ENCODE data around the gene TREH.
"Not testable (repeated sequence)": the region's sequence is repeated elsewhere in the genome, so short reads cannot be mapped to it uniquely, and the experiment has no call there.

TREH gene, protein sequence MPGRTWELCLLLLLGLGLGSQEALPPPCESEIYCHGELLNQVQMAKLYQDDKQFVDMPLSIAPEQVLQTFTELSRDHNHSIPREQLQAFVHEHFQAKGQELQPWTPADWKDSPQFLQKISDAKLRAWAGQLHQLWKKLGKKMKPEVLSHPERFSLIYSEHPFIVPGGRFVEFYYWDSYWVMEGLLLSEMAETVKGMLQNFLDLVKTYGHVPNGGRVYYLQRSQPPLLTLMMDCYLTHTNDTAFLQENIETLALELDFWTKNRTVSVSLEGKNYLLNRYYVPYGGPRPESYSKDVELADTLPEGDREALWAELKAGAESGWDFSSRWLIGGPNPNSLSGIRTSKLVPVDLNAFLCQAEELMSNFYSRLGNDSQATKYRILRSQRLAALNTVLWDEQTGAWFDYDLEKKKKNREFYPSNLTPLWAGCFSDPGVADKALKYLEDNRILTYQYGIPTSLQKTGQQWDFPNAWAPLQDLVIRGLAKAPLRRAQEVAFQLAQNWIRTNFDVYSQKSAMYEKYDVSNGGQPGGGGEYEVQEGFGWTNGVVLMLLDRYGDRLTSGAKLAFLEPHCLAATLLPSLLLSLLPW

DNA sequence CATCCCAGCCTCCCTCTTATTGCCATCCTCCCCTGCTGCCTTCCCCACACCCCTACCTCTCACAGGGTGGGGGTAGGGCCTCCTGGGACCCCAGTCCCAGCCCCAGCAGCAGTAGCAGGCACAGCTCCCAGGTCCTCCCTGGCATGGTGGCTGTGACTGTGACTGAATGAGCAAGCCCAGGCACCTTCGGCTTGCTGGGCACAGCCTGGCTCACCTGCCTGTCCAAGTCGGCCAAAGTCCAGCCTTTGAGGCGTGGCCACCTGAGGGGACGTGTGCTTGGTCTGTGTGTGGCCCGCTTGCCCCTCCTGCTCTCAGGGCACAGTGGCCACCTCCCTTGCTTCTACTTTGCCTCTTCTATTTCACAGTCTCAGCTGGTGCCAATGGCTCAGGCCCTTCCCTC, at the start of gene TREH:
TREH (minus strand) TSS at position 168 of the 400 bp plus-strand sequence; CDS start at position 145, 23 bp downstream.
- FAIRE-seq = no peak
- DNase-seq (ENCODE audit: insufficient read length, low spot score) = no peak

DNA sequence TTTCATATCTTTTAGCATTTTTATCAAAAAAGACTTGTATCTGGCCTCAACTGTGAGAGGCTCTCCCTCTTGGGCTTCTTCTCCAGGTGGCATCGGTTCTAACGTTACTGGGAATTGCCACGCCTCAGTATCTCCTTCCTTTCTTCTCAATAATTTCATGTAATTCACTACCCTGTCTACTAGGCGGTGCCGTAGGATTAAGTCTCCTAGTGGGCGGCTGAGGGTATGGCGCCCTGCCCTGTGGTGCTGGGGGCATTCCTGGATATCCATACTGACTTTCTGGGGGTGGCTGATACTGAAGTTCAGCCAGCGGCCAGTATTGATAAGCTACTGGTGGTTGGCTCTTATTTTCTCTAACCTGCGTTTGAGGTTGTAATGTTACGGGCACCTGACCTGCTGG, 48.7 kb upstream of the TREH start:
- not testable (repeated sequence) for FAIRE-seq

DNA sequence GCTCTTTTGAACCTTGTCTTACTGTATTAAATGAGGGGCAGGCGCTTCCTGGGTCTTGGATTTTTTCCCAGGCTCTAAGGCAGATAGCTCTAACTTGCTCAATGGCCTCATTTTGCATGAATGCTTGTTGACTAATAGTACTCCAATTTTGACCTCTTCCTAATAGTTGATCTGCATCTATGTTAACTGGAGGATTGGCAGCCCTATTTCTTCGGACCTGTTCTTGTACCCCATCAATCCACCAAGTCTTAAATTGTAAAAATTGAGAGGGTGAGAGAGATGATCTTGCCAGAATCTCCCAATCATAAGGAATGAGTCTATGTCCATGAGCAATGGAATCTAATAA, 48.2 kb upstream of the TREH start:
- not testable (repeated sequence) for FAIRE-seq; DNase-seq (ENCODE audit: insufficient read length, low spot score)

More for the DNA sequence above, 48.7 kb upstream of the TREH start:
- DNase-seq (ENCODE audit: insufficient read length, low spot score) = not testable (repeated sequence)

DNA sequence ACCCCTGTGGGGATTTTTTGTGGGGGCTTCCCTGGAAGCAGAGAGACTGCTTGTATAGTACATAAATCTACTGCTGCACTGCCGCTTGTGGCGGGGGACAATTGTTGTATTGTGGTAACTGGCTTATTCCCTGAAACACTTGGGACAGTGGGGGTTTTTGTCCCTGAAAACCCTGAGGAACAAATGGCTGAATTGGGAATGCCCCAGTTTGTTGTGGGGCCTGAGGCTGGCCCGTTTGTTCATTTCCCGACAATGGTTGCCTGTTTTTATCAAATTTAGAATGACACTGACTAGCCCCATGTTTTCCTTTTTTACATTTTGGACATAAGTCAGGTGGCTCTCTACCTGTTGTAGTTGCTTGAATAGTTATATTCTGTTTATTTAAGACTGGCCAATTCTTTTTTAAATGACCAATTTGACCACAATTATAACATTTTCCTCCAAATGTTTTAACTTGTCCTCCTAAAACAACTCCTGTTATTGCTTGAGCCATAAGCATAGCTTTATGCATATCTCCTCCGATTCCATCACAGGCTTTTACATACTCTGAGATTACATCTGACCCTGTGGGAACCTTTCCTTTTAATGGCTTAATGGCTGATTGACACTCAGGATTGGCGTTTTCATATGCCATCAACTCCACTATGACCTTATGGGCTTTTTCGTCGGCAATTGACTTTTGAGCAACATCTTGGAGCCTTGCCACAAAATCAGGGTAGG, 47.7 kb upstream of the TREH start:
- DNase-seq (ENCODE audit: insufficient read length, low spot score); FAIRE-seq: not testable (repeated sequence)

DNA sequence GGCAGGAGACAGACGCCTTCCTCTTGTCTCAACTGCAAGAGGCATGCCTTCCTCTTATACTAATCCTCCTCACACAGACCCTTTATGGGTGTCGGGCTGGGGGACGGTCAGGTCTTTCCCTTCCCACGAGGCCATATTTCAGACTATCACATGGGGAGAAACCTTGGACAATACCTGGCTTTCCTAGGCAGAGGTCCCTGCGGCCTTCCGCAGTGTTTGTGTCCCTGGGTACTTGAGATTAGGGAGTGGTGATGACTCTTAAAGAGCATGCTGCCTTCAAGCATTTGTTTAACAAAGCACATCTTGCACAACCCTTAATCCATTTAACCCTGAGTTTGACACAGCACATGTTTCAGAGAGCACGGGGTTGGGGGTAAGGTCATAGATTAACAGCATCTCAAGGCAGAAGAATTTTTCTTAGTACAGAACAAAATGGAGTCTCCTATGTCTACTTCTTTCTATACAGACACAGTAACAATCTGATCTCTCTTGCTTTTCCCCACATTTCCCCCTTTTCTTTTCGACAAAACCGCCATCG, 42.1 kb upstream of the TREH start:
- not testable (repeated sequence) for FAIRE-seq

DNA sequence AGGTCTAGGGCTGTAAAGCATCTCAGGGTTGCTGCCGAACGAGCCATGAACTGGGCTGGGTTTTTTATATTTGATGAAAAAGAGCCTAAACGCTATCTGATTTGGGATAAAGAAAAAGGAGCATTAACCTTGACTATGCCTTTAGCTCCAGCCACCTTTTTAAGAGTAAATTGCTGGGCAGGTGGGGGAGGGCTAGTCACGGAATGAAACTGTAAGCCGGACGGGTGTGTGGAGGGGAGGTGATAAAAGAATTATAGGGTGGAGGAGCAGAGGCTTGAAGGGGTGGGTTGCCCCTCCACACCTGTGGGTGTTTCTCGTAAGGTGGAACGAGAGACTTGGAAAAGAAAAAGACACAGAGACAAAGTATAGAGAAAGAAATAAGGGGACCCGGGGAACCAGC, 41.3 kb upstream of the TREH start:
- DNase-seq (ENCODE audit: insufficient read length, low spot score); FAIRE-seq: not testable (repeated sequence)

More for the DNA sequence above, 42.1 kb upstream of the TREH start:
- DNase-seq (ENCODE audit: insufficient read length, low spot score) = not testable (repeated sequence)

DNA sequence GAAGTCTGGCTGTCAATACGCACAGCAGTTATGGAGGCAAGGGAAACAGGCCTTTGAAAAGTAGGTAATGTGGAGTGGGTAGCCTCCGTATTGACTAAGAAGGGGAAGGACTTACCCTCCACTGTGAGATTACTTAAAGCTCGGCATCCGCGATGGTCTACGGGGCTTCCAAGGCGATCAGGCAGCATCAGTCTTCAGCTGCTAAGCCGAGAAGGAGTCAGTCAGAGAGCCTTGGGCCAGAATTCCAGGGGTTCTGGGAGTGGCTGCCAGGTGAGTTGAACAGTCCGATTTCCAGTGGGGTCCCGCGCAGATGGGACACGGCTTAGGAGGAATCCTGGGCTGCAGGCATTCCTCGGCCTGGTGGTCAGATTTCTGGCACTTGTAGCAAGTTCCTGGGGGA, 40.6 kb upstream of the TREH start:
- FAIRE-seq; DNase-seq (ENCODE audit: insufficient read length, low spot score): not testable (repeated sequence)

DNA sequence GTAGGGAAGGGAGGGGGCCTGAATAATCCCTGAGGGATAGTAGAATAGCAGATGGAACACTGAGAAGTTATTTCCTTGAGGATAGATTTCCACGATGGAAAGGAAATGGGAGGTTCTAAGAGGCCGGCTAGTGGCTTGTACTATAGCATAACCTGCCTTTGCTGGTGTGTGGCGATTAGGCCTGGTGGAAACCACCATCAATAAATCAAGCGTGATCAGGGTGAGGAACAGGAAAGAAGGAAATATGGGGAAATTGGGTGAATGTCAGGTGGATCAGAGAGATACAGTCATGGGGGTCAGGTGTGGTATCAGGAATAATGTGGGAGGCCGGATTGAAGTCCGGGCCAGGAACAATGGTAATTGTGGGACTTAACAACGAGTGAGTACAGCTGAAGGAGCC, 39.1 kb upstream of the TREH start:
- not testable (repeated sequence) for DNase-seq (ENCODE audit: insufficient read length, low spot score); FAIRE-seq

DNA sequence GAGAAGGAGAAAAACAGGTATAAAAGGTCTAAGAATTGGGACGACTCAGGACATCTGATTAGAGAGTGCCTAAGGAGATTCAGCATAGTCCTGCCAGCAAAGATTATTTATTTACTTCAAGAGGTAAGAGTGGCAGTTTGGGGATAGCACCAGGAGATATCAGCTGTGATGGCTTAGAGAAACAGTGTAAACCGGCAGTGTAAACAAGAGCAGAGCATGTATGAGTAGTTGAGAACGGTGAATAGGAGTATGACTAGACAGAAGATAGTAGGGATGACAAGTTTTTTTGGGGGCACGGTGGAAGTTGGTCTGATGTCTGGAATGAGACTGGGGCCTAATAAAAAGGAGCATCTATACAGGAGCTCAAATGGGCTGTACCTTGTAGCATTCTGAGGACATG, 38.3 kb upstream of the TREH start:
- DNase-seq (ENCODE audit: insufficient read length, low spot score); FAIRE-seq: not testable (repeated sequence)

DNA sequence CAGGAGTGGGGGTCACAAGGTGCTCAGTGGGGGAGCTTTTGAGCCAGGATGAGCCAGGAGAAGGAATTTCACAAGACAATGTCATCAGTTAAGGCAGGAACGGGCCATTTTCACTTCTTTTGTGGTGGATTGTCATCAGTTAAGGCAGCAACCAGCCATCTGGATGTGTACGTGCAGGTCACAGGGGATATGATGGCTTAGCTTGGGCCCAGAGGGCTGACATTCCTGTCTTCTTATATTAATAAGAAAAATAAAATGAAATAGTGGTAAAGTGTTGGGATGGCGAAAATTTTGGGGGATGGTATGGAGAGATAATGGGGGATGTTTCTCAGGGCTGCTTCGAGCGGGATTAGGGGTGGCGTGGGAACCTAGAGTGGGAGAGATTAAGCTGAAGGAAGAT, 37.8 kb upstream of the TREH start:
- not testable (repeated sequence) for DNase-seq (ENCODE audit: insufficient read length, low spot score); FAIRE-seq

DNA sequence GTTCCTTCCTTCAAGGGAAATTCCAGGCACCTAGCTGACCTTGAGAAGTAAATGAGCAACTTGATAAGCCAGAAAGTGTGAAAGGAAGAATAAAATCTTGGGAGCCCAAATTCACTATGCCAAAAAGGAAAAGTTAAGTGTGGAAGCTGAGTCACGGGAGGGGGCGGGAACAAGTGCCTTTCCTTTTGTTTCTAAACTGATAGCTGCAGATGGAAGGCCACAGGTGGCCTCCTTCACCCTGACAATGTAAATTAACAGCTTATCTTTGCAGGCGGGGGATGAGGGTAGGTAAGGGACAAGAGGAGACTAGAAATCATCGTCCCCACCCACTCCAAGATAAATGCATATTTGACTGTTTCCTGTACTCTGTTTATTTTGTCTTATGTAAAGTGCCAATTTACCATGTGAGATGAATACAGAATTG, 36.4 kb upstream of the TREH start:
- DNase-seq (ENCODE audit: insufficient read length, low spot score) (no peak), FAIRE-seq (no peak)

DNA sequence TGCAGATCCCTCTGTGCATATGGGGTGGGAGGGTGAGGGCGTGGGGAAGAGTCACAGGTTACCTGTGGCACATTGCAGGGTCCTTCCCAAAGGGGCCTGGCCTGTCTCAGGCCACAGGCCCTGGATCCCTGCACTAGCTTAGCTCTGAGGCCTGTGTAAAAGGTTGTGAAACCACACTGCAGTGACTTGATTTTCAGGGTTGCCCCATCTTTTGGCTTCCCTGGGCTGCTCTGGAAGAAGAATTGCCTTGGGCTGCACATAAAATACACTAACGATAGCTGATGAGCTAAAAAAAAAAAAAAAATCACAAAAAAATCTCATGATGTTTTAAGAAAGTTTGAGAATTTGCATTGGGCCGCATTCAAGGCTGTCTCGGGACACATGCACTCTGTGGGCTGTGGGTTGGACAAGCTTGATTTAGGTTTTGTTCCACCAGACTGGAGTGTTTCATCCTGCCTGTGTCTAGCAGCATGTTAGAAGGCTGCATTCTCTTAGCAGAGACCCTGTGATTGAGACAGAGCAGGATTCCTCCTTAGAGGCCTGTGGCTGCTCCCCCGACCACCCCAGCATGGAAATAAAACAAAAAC, 35.9 kb upstream of the TREH start:
- DNase-seq (ENCODE audit: insufficient read length, low spot score) = no peak
- no peak for FAIRE-seq

DNA sequence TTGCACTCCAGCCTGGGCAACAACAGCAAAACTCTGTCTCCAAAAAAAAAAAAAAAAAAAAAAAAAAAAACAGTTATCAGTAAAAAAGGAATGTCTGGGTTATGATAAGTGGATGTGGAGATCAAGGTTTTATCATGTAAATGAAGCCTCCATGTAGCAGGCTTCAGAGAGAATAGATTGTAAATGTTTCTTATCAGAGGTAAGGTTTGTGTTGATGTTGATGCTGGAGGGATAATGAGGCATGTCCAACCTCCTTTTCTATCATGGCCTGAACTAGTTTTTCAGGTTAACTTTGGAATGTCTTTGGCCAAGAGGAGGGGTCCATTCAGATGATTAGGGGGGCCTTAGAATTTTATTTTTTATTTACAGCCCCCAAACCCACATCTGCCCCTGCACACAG, 35.4 kb upstream of the TREH start:
- DNase-seq (ENCODE audit: insufficient read length, low spot score) = no peak
- no peak for FAIRE-seq

DNA sequence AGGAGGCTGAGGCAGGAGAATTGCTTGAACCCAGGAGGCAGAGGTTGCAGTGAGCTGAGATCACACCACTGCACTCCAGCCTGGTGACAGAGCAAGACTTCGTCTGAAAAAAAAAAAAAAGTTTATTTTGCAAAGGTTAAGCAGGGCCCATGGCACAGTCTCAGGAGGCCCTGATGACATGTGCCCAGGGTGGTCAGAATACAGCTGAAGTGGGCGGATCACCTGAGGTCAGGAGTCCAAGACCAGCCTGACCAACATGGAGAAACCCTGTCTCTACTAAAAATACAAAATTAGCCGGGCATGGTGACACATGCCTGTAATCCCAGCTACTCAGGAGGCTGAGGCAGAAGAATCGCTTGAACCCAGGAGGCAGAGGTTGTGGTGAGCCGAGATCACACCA, 35.0 kb upstream of the TREH start:
- not testable (repeated sequence) for FAIRE-seq; DNase-seq (ENCODE audit: insufficient read length, low spot score)

DNA sequence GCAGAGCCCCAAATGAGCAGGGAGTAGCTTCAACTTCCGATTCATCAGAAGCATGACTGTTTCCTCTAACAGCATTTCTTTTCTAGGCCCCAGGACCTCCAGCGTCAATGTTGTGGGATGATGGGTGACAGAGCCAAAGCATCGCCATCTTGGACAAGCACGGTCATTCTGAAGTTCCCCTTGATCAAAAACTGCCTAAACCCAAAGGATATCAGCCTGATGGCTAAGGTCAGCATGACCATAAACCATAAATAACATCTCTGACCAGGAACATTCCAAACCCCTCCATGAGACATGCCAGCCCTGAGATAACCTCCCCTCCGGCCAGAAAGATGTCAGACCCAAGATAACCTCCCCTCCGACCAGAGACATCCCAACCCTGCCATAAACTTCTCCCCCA, 28.8 kb upstream of the TREH start:
- no peak for DNase-seq (ENCODE audit: insufficient read length, low spot score)
- no peak for FAIRE-seq

DNA sequence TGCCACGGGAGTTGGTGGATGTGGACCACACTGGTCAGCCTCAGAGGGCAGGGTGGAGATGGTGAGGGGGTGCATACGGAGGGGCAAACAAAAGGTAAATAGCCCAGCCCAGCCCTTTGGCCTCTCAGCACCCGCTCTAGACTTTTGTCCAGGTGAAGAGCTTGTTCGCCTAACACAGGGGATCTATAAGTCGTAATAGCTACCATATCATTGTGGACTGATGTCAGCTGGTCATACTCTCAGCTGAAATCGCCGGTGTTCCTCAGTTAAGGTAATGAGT, 27.0 kb upstream of the TREH start:
- no peak for DNase-seq (ENCODE audit: insufficient read length, low spot score)
- no peak for FAIRE-seq

DNA sequence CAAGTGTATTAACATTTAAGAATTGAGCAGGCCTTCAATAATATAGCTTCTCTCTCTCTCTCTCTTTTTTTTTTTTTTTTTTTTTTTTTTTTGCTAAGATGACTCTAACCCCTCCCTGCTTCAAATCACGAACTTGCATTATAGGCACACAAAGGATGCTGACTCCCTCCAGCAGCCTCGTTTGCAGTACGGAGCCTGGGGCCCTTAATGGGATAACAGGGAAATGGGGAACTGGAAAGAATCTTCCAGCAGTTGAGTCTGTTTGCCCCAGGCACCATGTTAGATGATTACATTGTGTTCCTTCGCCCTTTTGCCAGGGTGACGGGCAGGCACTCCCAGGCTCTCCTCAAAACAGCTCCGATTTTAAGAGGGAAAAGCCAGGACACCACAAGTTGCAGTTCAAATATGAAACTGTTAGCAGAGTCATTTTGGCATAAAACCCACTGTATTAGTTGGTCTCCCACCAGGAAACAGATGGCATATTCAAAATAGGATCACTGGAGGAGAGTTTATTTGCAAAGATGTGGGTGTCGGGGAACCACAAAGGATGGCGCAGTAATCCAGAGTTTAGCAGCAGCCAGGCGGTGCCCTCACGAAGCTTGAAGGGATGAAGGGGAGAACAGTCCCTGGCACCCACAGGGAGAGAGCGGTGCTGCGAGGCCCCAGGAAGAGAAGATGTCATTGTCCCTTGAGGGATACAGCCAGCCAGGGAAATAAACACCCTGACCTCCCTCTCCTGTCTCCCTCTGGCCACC, 26.5 kb upstream of the TREH start:
- DNase-seq (ENCODE audit: insufficient read length, low spot score) (no peak), FAIRE-seq (no peak)

DNA sequence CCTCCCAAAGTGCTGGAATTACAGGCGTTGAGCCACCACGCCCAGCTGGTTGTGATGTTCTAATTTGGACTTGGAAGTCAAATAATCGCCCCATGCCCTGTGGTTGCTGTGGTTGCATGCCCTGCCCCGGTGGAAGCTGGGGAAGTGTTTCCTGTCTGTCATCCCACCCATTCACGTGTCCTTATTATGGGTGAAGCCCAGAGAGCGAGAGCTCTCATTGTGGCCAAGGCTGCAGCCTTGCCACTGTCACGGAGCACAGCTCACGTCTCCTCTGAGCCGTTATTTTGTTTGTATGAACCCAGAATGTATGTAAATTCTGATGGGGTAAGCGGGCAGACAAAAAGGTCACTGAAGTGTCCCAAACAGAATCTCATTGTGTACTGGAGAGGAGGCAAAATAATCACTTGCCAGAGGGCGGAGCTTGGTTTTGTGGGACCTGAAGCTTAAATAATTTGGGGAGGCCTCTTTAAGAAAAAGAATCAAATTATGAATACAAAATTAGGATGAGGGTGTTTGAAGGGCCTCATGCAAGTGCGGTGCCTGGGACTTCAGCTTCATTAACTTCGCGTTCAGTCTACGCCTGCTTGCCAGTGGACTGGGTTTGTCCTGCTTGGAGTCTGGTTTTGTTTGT, 25.8 kb upstream of the TREH start:
- no peak for DNase-seq (ENCODE audit: insufficient read length, low spot score)
- FAIRE-seq = no peak

DNA sequence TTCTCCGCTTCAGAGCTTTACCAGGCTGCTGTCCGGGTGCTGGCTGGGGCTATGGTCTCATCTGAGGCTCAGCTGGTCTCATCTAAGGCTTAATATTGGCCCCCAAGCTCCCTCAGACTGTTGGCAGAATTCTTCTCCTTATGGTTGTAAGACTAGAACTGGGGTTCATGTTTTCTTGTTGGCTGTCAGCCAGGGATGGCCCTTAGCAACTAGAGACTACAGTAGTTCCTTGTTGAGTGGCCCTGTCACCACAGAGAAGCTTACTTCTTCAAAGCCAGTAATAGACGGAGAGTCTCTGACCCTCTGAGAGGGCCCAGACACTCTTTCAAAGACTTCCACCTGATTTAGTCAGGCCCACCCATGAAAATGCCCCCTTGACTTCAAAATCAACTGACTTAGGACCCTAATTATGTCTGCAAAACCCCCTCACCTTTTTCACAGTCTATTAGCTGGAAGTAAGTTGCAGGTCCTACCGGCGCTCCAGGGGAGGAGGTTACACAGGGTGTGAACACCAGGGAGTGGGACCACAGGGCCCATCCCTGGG, 24.2 kb upstream of the TREH start:
- DNase-seq (ENCODE audit: insufficient read length, low spot score) = no peak
- FAIRE-seq = no peak

Data from GM19239 (cell line).